ENCODE data around the gene CRKL.

CRKL gene

DNA sequence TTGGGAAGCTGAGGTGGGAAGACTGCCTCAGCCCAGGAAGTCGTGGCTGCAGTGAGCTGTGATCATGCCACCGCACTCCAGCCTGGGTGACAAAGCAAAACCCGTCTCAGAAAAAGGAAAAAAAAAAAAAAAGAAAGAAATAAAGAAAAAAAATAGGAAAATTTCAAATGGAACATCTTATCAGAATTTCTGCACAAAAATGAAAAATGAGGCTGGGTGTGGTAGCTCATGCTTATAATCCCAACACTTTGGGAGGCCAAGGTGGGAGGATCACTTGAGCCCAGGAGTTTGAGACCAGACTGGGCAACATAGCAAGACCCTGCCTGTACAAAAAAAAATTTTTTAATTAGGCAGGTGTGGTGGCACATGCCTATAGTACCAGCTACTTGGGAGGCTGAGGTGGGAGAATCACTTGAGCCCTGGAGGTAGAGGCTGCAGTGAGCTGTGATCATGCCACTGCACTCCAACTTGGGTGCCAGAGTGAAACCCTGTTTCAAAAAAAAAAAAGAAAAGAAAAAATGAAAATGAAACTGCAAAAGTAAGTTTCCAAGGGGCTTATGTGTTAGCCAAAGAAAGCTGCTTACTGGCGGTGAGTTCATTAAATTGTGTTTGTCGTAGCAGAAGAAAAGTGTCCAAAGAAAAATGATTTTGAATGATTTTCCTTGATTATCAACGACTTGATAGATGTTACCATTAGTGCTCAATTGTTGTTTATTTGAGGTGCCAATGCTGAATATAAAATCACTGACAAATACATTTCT is 7.5 kb upstream of the CRKL start:
- TF ChIP-seq, protein P1, sequence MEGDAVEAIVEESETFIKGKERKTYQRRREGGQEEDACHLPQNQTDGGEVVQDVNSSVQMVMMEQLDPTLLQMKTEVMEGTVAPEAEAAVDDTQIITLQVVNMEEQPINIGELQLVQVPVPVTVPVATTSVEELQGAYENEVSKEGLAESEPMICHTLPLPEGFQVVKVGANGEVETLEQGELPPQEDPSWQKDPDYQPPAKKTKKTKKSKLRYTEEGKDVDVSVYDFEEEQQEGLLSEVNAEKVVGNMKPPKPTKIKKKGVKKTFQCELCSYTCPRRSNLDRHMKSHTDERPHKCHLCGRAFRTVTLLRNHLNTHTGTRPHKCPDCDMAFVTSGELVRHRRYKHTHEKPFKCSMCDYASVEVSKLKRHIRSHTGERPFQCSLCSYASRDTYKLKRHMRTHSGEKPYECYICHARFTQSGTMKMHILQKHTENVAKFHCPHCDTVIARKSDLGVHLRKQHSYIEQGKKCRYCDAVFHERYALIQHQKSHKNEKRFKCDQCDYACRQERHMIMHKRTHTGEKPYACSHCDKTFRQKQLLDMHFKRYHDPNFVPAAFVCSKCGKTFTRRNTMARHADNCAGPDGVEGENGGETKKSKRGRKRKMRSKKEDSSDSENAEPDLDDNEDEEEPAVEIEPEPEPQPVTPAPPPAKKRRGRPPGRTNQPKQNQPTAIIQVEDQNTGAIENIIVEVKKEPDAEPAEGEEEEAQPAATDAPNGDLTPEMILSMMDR (IDR thresholded peaks at IDR 0.05; ENCODE audit: low read length, missing control alignments), result no peak
- no peak for DNase-seq (ENCODE audit: low read depth)

DNA sequence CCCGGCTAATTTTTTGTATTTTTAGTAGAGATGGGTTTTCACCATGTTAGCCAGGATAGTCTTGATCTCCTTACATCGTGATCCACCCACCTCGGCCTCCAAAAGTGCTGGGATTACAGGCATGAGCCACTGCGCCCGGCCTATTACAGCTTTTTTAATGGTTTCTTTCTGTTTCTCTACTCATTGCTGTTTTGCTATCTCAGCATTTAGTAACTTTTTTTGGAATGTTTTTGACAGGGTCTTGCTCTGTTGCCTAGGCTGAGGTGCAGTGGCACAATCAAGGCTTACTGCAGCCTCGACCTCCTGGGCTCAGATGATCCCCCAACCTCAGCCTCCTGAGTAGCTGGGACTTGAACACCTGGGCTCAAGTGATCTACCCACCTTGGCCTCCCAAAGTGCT is 4.7 kb upstream of the CRKL start:
- TF ChIP-seq, protein P1 (IDR thresholded peaks at IDR 0.05; ENCODE audit: low read length, missing control alignments), result no peak
- H3K4me3 ChIP-seq (replicated peaks; ENCODE audit: low read depth, low read length), result no peak overlapping the region
- DNase-seq (ENCODE audit: low read depth), result no peak

More for the DNA sequence above, 7.5 kb upstream of the CRKL start:
- no peak overlapping the region for H3K4me3 ChIP-seq (replicated peaks; ENCODE audit: low read depth, low read length)

DNA sequence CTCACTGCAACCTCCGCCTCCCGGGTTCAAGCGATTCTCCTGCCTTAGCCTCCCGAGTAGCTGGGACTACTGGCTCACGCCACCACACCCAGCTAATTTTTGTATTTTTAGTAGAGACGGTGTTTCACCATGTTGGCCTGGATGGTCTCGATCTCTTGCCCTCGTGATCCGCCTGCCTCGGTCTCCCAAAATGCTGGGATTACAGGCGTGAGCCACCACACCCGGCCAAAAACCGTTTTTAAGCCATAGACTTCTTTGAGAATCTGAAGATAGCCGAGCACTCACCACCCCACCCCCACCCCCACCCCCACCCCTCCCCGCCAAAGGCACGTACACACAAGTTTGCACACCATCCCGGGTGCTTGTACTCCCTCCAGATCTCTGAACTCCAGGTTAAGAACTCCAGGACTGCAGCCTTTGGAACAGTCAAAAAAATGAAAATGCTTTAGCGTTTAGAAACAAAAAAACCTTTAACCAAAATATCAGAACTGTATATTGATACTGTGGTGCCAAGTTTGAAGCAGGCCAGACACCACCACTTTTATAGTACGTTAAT is 1.5 kb downstream of the CRKL start:
- peak overlapping the region; percentile 95 for H3K4me3 ChIP-seq (replicated peaks; ENCODE audit: low read depth, low read length)
- DNase-seq (ENCODE audit: low read depth), result no peak
- TF ChIP-seq, protein P1 (IDR thresholded peaks at IDR 0.05; ENCODE audit: low read length, missing control alignments), result no peak

- peak overlapping the region; percentile 95 for H3K4me3 ChIP-seq (replicated peaks; ENCODE audit: low read depth, low read length)
- TF ChIP-seq, protein P1 (IDR thresholded peaks at IDR 0.05; ENCODE audit: low read length, missing control alignments), result no peak
- DNase-seq (ENCODE audit: low read depth), result no peak
Observed at GRCh38 chr22:20919718-20920117, 2.5 kb downstream of the CRKL start.

GRCh38 chr22:20920881-20921203 is 3.6 kb downstream of the CRKL start:
- peak overlapping the region; percentile 95 for H3K4me3 ChIP-seq (replicated peaks; ENCODE audit: low read depth, low read length)
- TF ChIP-seq, protein P1 (IDR thresholded peaks at IDR 0.05; ENCODE audit: low read length, missing control alignments), result no peak

DNA sequence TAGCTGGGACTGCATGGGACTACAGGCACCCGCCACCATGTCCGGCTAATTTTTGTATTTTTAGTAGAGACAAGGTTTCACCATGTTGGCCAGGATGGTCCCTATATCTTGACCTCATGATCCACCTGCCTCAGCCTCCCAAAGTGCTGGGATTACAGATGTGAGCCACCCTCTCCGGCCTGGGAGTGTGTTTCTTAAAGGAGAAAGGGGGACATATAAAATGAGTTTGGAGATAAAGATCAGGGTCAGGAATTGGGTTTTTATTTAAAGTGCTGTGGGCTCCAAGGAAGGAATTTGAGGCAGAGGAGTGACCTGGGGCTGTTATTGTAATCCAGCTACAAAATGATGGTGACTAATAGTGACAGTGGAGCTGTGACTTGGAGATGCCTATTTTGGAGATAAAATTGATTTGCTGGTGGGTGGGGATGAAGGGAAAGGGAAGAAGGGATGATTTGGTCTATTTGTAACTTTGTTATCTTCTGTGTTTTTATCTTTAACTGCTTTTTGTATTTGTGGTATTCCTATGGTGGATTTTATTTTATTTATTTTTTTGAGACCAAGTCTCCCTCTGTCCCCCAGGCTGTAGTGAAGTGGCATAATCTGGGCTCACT is 5.0 kb downstream of the CRKL start:
- TF ChIP-seq, protein P1 (IDR thresholded peaks at IDR 0.05; ENCODE audit: low read length, missing control alignments), result no peak
- no peak for DNase-seq (ENCODE audit: low read depth)
- no peak overlapping the region for H3K4me3 ChIP-seq (replicated peaks; ENCODE audit: low read depth, low read length)

More at GRCh38 chr22:20920881-20921203, 3.6 kb downstream of the CRKL start:
- no peak for DNase-seq (ENCODE audit: low read depth)
